Effector memory CD8-positive, alpha-beta T cell (primary cell): ENCODE measurements around the gene TMEM39B.
"Not testable (repeated sequence)": the region's sequence is repeated elsewhere in the genome, so short reads cannot be mapped to it uniquely, and the experiment has no call there.

Experiments used
- ATAC-seq: fragments of 150-1000 bp; cut with Tn5 transposase; replicated peaks from 2 replicates; pipeline ENCODE4 v1.10.0; 2021; ENCODE audit warnings: mild to moderate bottlenecking, moderate library complexity
- DNase-seq, 3 experiments: peaks; one replicate each; pipeline ENCODE4 v3.0.0; 2021
- H3K27ac Mint-ChIP-seq, 2 donors: one replicate each; pipeline ENCODE4 v1.8.0; 2022; ENCODE audit warnings: mild to moderate bottlenecking in 2 of 2, mixed read lengths in 2 of 2, moderate library complexity in 2 of 2
- H3K27me3 Mint-ChIP-seq, 2 donors: one replicate each; pipeline ENCODE4 v1.8.0; 2022; ENCODE audit warnings: mixed read lengths in 2 of 2
- H3K36me3 Mint-ChIP-seq: one replicate; pipeline ENCODE4 v1.8.0; 2022; ENCODE audit warnings: mild to moderate bottlenecking, moderate library complexity, mixed read lengths; ENCODE audit not compliant: insufficient read depth
- H3K4me1 Mint-ChIP-seq, 2 donors: one replicate each; pipeline ENCODE4 v1.8.0; 2022; ENCODE audit warnings: low read depth in 2 of 2, mixed read lengths in 2 of 2
- H3K4me3 Mint-ChIP-seq, 2 donors: one replicate each; pipeline ENCODE4 v1.8.0; 2022; ENCODE audit warnings: mild to moderate bottlenecking in 2 of 2, mixed read lengths in 2 of 2, moderate library complexity in 2 of 2
- H3K9me3 Mint-ChIP-seq, 2 donors: one replicate each; pipeline ENCODE4 v1.8.0; 2022; ENCODE audit warnings: mixed read lengths in 2 of 2

Gene TMEM39B

GRCh38 chr1:32128479-32128878 lies 55.7 kb downstream of the TMEM39B start:
- Mint-ChIP-seq H3K27me3 (no peaks in the 10 kb centered on the region), H3K9me3 (no peaks in the 10 kb centered on the region), H3K27ac (peak overlapping the region; percentile 61 to 77), H3K4me1 (peaks cover 27 to 40% of the 10 kb centered on the region in 2 donors), H3K36me3 (peaks cover 25% of the 10 kb centered on the region), H3K4me3 (no peak overlapping the region)
- no peak for ATAC-seq
- DNase-seq = no peak

GRCh38 chr1:32128964-32129363 lies 56.2 kb downstream of the TMEM39B start:
- Mint-ChIP-seq H3K4me3 (no peak overlapping the region), H3K4me1 (peaks cover 28 to 42% of the 10 kb centered on the region in 2 donors), H3K27ac (peak overlapping the region; percentile 61 to 77), H3K9me3 (no peaks in the 10 kb centered on the region), H3K27me3 (no peaks in the 10 kb centered on the region), H3K36me3 (peaks cover 26% of the 10 kb centered on the region)
- DNase-seq (no peak), ATAC-seq (no peak)

GRCh38 chr1:32133950-32134280 lies 61.2 kb downstream of the TMEM39B start:
- not testable (repeated sequence) for ATAC-seq, H3K27me3 Mint-ChIP-seq, H3K27ac Mint-ChIP-seq, DNase-seq, H3K4me3 Mint-ChIP-seq, H3K9me3 Mint-ChIP-seq
- Mint-ChIP-seq H3K4me1 (peaks cover 23 to 41% of the 10 kb centered on the region in 2 donors), H3K36me3 (peaks cover 50% of the 10 kb centered on the region)

- ATAC-seq (no peak), DNase-seq (no peak)
- peaks cover 28 to 57% of the 10 kb centered on the region in 2 donors for H3K4me1 Mint-ChIP-seq
- no peak overlapping the region for H3K4me3 Mint-ChIP-seq
- H3K27me3 Mint-ChIP-seq = no peaks in the 10 kb centered on the region
- H3K27ac Mint-ChIP-seq = peak overlapping the region; percentile 56 to 60
- H3K9me3 Mint-ChIP-seq = no peaks in the 10 kb centered on the region
- peaks cover 37% of the 10 kb centered on the region for H3K36me3 Mint-ChIP-seq
These were observed 64.4 kb downstream of the TMEM39B start for GRCh38 chr1:32137111-32137510.

GRCh38 chr1:32138965-32139364 lies 66.2 kb downstream of the TMEM39B start:
- Mint-ChIP-seq H3K36me3 (peaks cover 28% of the 10 kb centered on the region), H3K4me1 (peaks cover 30 to 63% of the 10 kb centered on the region in 2 donors), H3K27me3 (no peaks in the 10 kb centered on the region), H3K27ac (peak overlapping the region in 1 of 2 donors; percentile 66), H3K9me3 (no peaks in the 10 kb centered on the region), H3K4me3 (no peak overlapping the region)
- ATAC-seq (no peak), DNase-seq (no peak)

GRCh38 chr1:32142446-32143301 lies 69.9 kb downstream of the TMEM39B start:
- peak overlapping the region; percentile 32 to 69 for H3K27ac Mint-ChIP-seq
- peaks cover 32 to 71% of the 10 kb centered on the region in 2 donors for H3K4me1 Mint-ChIP-seq
- H3K4me3 Mint-ChIP-seq = no peak overlapping the region
- H3K9me3 Mint-ChIP-seq = no peaks in the 10 kb centered on the region
- ATAC-seq (no peak), DNase-seq (no peak)
- H3K36me3 Mint-ChIP-seq = peaks cover 16% of the 10 kb centered on the region
- no peaks in the 10 kb centered on the region for H3K27me3 Mint-ChIP-seq

- not testable (repeated sequence) for H3K4me3 Mint-ChIP-seq, H3K9me3 Mint-ChIP-seq, ATAC-seq, DNase-seq, H3K27me3 Mint-ChIP-seq
- Mint-ChIP-seq H3K27ac (peak overlapping the region; percentile 32 to 69), H3K36me3 (peaks cover 12% of the 10 kb centered on the region), H3K4me1 (peaks cover 29 to 65% of the 10 kb centered on the region in 2 donors)
These were observed 70.6 kb downstream of the TMEM39B start for GRCh38 chr1:32143302-32143695.

- Mint-ChIP-seq H3K27me3 (no peaks in the 10 kb centered on the region), H3K4me3 (peak overlapping the region in 1 of 2 donors; percentile 27), H3K36me3 (peaks cover 9% of the 10 kb centered on the region), H3K9me3 (peaks cover 0 to 3% of the 10 kb centered on the region in 2 donors), H3K4me1 (peaks cover 25 to 57% of the 10 kb centered on the region in 2 donors), H3K27ac (no peak overlapping the region)
- ATAC-seq = no peak
- no peak for DNase-seq
These were observed 71.3 kb downstream of the TMEM39B start for GRCh38 chr1:32144033-32144432.

- not testable (repeated sequence) for H3K36me3 Mint-ChIP-seq, H3K9me3 Mint-ChIP-seq, H3K27me3 Mint-ChIP-seq, DNase-seq, ATAC-seq, H3K4me3 Mint-ChIP-seq
- Mint-ChIP-seq H3K27ac (peak overlapping the region in 1 of 2 donors; percentile 15), H3K4me1 (peaks cover 19 to 44% of the 10 kb centered on the region in 2 donors)
These were observed 75.1 kb downstream of the TMEM39B start for GRCh38 chr1:32147799-32148198.

GRCh38 chr1:32150847-32151246 lies 78.1 kb downstream of the TMEM39B start:
- Mint-ChIP-seq H3K4me3 (no peak overlapping the region), H3K27me3 (no peaks in the 10 kb centered on the region), H3K36me3 (peaks cover 26% of the 10 kb centered on the region), H3K9me3 (peaks cover 0 to 3% of the 10 kb centered on the region in 2 donors), H3K27ac (no peak overlapping the region), H3K4me1 (peaks cover 9 to 29% of the 10 kb centered on the region in 2 donors)
- no peak for ATAC-seq
- DNase-seq = no peak

GRCh38 chr1:32151319-32151787 lies 78.6 kb downstream of the TMEM39B start:
- DNase-seq = no peak
- no peak overlapping the region for H3K27ac Mint-ChIP-seq

More at GRCh38 chr1:32151319-32151787, 78.6 kb downstream of the TMEM39B start:
- Mint-ChIP-seq H3K4me3 (peak overlapping the region in 1 of 2 donors; percentile 18), H3K27me3 (no peaks in the 10 kb centered on the region), H3K4me1 (peaks cover 6 to 24% of the 10 kb centered on the region in 2 donors), H3K9me3 (peaks cover 0 to 3% of the 10 kb centered on the region in 2 donors), H3K36me3 (peaks cover 31% of the 10 kb centered on the region)
- no peak for ATAC-seq
